Measurements from ENCODE around the gene TMEM200A.

GRCh38 chr6:130369831-130370230 lies 4.0 kb downstream of the TMEM200A start:
- TF ChIP-seq POLR2A (IDR thresholded peaks at IDR 0.05) (no peak), CTCF (IDR thresholded peaks at IDR 0.05) (no peak)

All from prostate gland (tissue), 2 donors.